ENCODE measurements around the gene KREMEN1. TPM values are rescaled to one million over a fixed set of nuclear protein-coding genes. Genes with fewer than 3 reads are reported as not detected.

The KREMEN1 gene
- total RNA-seq, 1 experiment from 2014 or later, result 2.2 TPM

- no peaks in the 10 kb centered on the region for H3K4me1 ChIP-seq (ENCODE audit: control insufficient read depth, insufficient read depth, low read length)
- DNase-seq (ENCODE audit: low read depth, low spot score) (no peak), ATAC-seq (no peak)
- H3K9me3 ChIP-seq (ENCODE audit: control insufficient read depth, insufficient read depth, low read depth, low read length), result no peaks in the 10 kb centered on the region
- H3K36me3 ChIP-seq (ENCODE audit: control insufficient read depth, insufficient read depth, low read length), result no peaks in the 10 kb centered on the region
- TF ChIP-seq TCF7L2 (IDR thresholded peaks at IDR 0.05; ENCODE audit: low read depth, low read length), result no peak
- TF ChIP-seq POLR2AphosphoS5 (IDR thresholded peaks at IDR 0.05; ENCODE audit: low read depth, low read length), result no peak
- no peak for TF ChIP-seq REST (IDR thresholded peaks at IDR 0.05; ENCODE audit: insufficient read depth in 1 of 2, low read depth in 2 of 2, low read length in 1 of 2)
- TF ChIP-seq CTCF (IDR thresholded peaks at IDR 0.05), result no peak
- no peak for TF ChIP-seq SIN3A (IDR thresholded peaks at IDR 0.05; ENCODE audit: borderline replicate concordance, insufficient read depth, low read depth, low read length)
- ChIA-PET POLR2A (no interaction called here), CTCF (no interaction called here)
- H3K4me3 ChIP-seq (ENCODE audit: low read depth in 2 of 2, low read length in 2 of 2), result no peak overlapping the region
- no peaks in the 10 kb centered on the region for H3K27me3 ChIP-seq (ENCODE audit: control insufficient read depth, insufficient read depth, low read length)
- intact Hi-C loops (cut with micrococcal nuclease; ENCODE audit: unreplicated experiment), result no loop called here
- no TSS peak for BruUV-seq (replicated peaks)
- in situ Hi-C loops (cut with HindIII; ENCODE audit: low pct_unique_long_range_greater_than_20kb, low sequenced_read_pairs), result no loop called here
- H3K27ac ChIP-seq (ENCODE audit: low read length), result no peak overlapping the region
Measured at GRCh38 chr22:29187831-29188230, 115.0 kb downstream of the KREMEN1 start.

GRCh38 chr22:29190051-29190450 lies 117.2 kb downstream of the KREMEN1 start:
- no peak for ATAC-seq
- no peak overlapping the region for H3K27ac ChIP-seq (ENCODE audit: low read length)
- H3K4me1 ChIP-seq (ENCODE audit: control insufficient read depth, insufficient read depth, low read length), result no peaks in the 10 kb centered on the region
- intact Hi-C loops (cut with micrococcal nuclease; ENCODE audit: unreplicated experiment) (no loop called here), in situ Hi-C loops (cut with HindIII; ENCODE audit: low pct_unique_long_range_greater_than_20kb, low sequenced_read_pairs) (no loop called here)
- BruUV-seq (replicated peaks), result no TSS peak
- no peaks in the 10 kb centered on the region for H3K27me3 ChIP-seq (ENCODE audit: control insufficient read depth, insufficient read depth, low read length)
- POLR2A ChIA-PET, result no interaction called here
- TF ChIP-seq POLR2AphosphoS5 (IDR thresholded peaks at IDR 0.05; ENCODE audit: low read depth, low read length) (no peak), REST (IDR thresholded peaks at IDR 0.05; ENCODE audit: insufficient read depth in 1 of 2, low read depth in 2 of 2, low read length in 1 of 2) (no peak), TCF7L2 (IDR thresholded peaks at IDR 0.05; ENCODE audit: low read depth, low read length) (no peak), CTCF (IDR thresholded peaks at IDR 0.05) (no peak), SIN3A (IDR thresholded peaks at IDR 0.05; ENCODE audit: borderline replicate concordance, insufficient read depth, low read depth, low read length) (no peak)
- no peak for DNase-seq (ENCODE audit: low read depth, low spot score)
- CTCF ChIA-PET, result no interaction called here
- no peaks in the 10 kb centered on the region for H3K9me3 ChIP-seq (ENCODE audit: control insufficient read depth, insufficient read depth, low read depth, low read length)
- no peak overlapping the region for H3K4me3 ChIP-seq (ENCODE audit: low read depth in 2 of 2, low read length in 2 of 2)
- H3K36me3 ChIP-seq (ENCODE audit: control insufficient read depth, insufficient read depth, low read length), result no peaks in the 10 kb centered on the region
